ENCODE results near the gene AHCYL2.

AHCYL2 gene

GRCh38 chr7:129464194-129464593 lies 239.4 kb downstream of the AHCYL2 start:
- no peak for DNase-seq (ENCODE audit: low spot score)
- no peak for TF ChIP-seq CTCF (IDR thresholded peaks at IDR 0.05; ENCODE audit: extremely low read depth, missing control alignments)

- no peak for DNase-seq (ENCODE audit: low spot score)
- no peak for TF ChIP-seq CTCF (IDR thresholded peaks at IDR 0.05; ENCODE audit: extremely low read depth, missing control alignments)
These were observed 240.2 kb downstream of the AHCYL2 start for GRCh38 chr7:129465080-129465479.

GRCh38 chr7:129466796-129467195 lies 242.0 kb downstream of the AHCYL2 start:
- DNase-seq (ENCODE audit: low spot score) = no peak
- no peak for TF ChIP-seq CTCF (IDR thresholded peaks at IDR 0.05; ENCODE audit: extremely low read depth, missing control alignments)

- TF ChIP-seq CTCF (IDR thresholded peaks at IDR 0.05; ENCODE audit: extremely low read depth, missing control alignments) = no peak
These were observed 243.3 kb downstream of the AHCYL2 start for GRCh38 chr7:129468087-129468486.

GRCh38 chr7:129468547-129468946 lies 243.7 kb downstream of the AHCYL2 start:
- TF ChIP-seq CTCF (IDR thresholded peaks at IDR 0.05; ENCODE audit: extremely low read depth, missing control alignments) = no peak
- DNase-seq (ENCODE audit: low spot score) = no peak

More at GRCh38 chr7:129468087-129468486, 243.3 kb downstream of the AHCYL2 start:
- DNase-seq (ENCODE audit: low spot score) = no peak

- no peak for TF ChIP-seq CTCF (IDR thresholded peaks at IDR 0.05; ENCODE audit: extremely low read depth, missing control alignments)
- DNase-seq (ENCODE audit: low spot score) = no peak
These were observed 245.1 kb downstream of the AHCYL2 start for GRCh38 chr7:129469930-129470329.

GRCh38 chr7:129470411-129470810 lies 245.6 kb downstream of the AHCYL2 start:
- TF ChIP-seq CTCF (IDR thresholded peaks at IDR 0.05; ENCODE audit: extremely low read depth, missing control alignments) = no peak

More at GRCh38 chr7:129470411-129470810, 245.6 kb downstream of the AHCYL2 start:
- no peak for DNase-seq (ENCODE audit: low spot score)

Data from GM20000 (cell line).